Stimulated activated CD4-positive, alpha-beta T cell treated with anti-CD3 and anti-CD28 coated beads, Interleukin-12 subunit alpha, Interleukin-12 subunit beta, amount 100 ng/mL, for 24 hours (primary cell): ENCODE data around the gene UBXN10.

ENCODE experiments used
- DNase-seq, 2 experiments: peaks; one replicate each; pipeline ENCODE4 v3.0.0-alpha.2; 2020; ENCODE audit warnings: low read depth in 2 of 2

The UBXN10 gene

DNA sequence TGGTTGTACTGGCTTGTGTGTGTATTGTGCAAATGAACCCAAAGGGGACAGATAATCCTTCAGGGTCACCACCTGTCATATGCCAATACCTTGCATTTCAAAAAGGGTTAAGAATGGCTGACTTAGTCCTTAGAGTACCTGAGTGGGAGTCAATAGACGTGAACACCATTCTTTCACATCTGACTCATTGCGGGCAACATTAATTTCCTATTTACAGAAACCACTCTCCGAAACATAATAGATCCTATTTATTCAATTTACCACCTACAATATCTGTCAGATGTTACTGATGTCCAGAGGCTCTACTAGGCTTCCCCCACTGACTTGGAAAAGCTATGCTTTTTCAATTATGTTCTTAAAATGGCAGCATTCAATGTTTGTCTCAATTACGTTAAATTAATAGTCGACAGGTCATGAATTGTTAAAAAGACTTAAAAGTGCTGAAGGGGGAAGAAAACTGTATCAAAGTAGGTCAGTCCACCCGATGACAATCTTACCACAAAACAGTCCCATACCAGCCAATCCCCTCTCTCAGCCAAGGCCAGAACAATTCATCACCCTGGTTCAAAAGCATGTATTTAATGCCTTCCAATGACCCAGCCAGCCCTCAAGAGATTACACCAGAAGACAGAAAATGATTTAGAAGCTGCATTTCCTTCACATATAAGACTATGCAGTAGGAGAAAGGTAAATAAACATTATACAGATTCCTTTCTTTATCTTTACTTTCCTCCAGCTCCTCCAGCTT, 49.1 kb downstream of the UBXN10 start:
- DNase-seq: no peak

DNA sequence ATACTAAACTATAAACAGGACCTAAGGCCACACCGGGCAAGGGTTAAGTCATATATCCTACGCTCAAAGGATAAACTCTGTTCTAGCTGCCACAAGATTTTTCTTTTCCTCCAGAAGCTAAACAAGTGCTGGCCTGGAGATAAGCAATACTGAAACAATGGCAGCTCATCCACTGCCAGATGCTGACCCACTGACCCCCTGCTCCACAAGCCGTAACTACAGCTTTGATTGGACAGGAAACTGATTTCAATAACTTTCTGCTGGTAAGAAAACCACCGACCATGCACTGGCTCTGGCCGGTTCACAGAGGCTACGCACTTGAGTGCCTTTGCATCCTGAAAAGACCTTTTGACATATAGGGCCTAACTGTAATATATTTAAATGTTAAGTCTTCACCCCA, 51.8 kb downstream of the UBXN10 start:
- no peak for DNase-seq

DNA sequence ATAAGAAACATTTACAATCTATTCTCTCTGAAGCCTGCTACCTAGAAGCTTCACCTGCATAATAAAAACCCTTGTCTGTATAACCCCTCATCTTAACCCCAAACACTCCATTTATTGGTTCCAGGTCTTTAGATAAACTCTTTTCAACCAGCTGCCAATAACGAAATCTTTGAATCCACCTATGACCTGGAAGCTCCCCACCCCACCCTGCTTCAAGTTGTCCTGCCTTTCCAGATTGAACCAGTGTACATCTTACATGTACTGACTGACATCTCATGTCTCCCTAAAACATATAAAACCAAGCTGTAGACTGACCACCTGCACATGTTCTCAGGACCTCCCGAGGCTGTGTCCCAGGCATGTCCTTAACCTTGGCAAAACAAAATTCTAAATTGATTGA, 54.1 kb downstream of the UBXN10 start:
- DNase-seq: no peak

DNA sequence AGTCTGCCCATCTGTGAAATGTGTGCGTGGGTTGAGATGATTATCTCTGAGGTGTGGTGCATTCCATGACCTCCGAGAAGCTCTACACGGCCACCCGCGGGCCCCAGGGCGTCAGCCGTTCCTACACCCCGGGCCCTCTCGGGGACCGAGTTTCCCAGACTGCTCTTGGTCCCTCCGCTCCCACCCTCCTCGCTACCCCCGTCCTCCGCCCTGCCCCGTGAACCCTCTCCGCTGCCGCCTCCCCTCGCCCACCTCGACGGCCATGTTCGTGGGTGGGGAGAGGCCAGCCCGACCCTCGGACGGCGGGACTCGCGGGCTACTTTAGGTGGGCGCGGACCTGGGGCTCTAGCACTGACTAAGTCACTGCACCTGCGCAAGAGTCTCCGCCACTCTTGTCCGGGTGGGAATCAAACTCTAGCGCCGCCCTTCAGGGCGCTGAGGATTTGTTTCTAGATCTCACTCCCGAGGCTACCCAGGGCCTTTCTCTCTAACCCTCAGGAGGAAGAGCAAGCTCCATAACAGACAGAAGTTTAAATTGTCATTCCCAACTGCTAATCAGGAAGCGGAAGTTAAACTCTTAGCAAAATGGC, 57.1 kb downstream of the UBXN10 start:
- no peak for DNase-seq
